HG02678 (cell line): Measurements from ENCODE around the gene CDKAL1.
"Not testable (repeated sequence)": the region's sequence is repeated elsewhere in the genome, so short reads cannot be mapped to it uniquely, and the experiment has no call there.

Experiments
- ATAC-seq: cut with Tn5 transposase; IDR thresholded peaks from one replicate; pipeline ENCODE4 v1.9.1; 2021; ENCODE audit warnings: mild to moderate bottlenecking, moderate library complexity; ENCODE audit not compliant: unreplicated experiment

The CDKAL1 gene

DNA sequence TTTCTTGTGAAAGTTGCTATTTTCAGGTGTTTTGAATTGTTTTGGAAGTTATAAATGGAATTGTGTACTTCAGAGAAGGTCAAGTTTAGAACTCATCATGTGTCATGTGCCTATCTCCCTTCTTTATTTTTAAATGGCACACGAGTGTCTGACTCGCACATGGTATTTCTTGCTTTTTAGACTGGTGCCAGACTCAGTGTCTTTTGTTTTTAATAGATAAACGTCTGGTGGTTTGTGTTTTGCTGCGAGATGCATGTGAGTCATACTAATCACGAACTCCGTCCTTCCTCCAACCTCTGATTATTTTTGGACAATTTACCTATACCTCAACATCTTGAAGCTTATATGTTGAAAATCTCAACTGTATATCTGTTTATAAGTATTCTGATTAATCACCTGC, 292.1 kb downstream of the CDKAL1 start:
- no peak for ATAC-seq

- no peak for ATAC-seq
These were observed 293.5 kb downstream of the CDKAL1 start for GRCh38 chr6:20827798-20828197.

DNA sequence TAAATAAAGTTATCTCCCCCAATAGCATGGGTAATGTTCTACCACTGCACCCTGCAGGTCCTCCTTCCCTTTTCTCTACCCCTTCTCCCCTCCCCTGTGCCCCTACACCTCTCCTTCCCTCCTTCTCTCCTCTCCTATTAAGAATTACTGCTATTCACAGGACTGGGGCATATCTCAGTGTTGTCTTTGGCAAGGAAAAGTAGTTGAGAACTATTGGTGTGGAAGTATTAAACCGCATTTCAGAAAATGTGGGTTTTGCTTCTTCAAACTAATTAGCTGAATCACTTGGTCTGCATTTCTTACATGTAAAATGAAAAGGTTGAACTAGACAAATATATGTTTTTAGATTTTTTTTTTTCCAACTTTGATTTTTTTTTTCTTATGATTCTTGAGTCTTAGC, 296.3 kb downstream of the CDKAL1 start:
- ATAC-seq: no peak

DNA sequence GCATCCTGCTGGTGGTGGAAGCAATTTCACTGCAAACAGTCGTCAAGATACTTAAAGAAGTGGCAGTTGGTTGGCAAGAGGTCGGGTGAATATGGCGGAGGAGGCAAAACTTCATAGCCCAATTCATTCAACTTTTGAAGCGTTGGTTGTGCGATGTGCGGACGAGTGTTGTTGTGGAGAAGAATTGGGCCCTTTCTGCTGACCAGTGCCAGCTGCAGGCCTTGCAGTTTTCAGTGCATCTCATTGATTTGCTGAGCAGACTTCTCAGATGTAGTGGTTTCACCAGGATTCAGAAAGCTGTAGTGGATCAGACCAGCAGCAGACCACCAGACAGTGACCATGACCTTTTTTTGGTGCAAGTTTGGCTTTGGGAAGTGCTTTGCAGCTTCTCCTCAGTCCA, 297.0 kb downstream of the CDKAL1 start:
- not testable (repeated sequence) for ATAC-seq

DNA sequence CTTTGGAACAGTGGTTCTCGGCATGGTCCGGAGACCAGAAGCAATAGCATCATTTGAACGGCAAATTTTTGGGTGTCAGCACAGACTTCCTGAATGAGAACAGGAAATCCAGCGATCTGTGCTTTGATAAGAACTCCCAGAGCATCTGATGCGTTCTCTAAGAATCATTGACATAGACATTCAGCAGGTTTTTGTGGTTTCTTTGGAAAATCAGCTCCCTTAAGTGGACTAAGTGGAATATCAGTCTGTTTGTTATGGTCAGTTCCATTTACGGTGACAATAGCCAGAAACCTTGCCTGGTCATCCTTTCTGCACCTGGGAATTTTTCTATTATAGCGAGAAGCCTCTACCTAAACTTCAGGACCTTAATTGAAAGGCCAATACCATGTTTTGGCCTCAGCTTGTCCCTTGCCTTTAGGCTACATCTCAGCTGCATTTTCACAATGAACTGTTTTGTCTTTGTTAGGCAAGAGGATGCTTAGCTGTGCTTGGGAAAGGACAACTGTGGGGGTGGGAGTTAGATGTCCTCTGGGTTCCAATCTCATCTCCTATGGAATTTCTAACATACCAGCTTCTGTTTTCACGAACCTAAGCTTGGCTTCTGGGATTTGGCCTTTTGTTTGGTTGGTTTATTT, 299.7 kb downstream of the CDKAL1 start:
- no peak for ATAC-seq

DNA sequence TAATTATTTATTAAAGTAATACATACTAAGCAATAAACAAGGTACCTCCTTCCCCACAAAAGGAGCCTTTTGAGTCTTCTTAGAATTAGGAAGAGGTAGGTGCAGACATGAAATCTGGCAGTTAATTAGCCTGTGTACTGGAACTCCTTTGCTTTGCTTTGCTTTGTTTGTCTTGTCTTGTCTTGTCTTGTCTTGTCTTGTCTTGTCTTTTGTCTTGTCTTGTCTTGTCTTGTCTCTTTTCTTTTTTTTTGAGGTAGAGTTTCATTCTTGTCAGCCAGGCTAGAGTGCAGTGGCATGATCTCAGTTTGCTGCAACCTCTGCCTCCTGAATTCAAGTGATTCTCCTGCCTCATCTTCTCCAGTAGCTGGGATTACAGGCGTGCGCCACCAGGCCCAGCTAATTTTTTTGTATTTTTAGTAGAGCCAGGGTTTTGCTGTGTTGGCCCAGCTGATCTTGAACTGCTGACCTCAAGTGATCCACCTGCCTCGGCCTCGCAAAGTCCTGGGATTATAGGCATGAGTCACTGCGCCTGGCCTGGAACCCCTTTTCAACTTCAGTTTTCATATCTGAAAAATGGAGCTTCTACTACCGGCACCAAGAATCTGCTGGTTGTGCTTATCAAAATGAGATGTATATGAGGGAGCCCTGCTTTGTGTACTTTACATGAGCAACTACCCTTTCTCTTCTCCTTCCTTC, 301.2 kb downstream of the CDKAL1 start:
- ATAC-seq: no peak

DNA sequence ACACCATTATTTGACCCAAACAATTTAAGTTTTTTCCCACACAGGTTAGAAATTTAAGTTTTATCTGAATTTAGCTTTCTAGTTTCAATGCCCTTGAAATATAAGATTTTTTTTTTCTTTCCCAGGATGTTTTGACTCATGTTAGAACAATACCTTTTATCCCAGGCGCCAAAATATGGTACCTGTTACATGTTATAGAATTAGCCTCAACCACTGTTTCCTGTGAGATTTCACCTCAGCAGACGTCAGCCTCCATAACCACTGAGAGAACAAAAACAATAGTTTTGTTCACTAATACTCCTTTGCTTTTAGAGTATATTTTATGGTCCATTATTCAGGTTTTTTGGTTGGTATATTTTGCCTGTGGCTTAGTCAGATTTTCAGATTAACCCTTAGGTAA, 302.9 kb downstream of the CDKAL1 start:
- no peak for ATAC-seq

DNA sequence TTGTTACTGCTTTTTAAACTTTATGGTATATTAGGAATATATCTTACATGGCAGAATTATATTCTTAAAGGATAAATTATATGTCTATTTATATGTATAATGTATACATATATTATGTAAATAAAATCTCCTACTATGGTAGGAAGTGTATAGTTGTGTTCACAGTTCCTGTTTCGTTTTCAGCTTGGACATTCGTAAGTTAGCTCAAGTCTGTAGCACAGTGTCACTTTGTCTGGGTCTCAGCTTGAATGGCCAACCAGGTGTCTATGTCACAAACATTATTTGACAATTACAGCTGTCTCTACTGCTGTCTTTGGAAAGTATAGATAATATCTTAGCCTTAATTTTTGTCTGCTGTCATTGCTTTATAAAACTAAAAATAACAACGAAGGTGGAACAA, 303.9 kb downstream of the CDKAL1 start:
- ATAC-seq: no peak

DNA sequence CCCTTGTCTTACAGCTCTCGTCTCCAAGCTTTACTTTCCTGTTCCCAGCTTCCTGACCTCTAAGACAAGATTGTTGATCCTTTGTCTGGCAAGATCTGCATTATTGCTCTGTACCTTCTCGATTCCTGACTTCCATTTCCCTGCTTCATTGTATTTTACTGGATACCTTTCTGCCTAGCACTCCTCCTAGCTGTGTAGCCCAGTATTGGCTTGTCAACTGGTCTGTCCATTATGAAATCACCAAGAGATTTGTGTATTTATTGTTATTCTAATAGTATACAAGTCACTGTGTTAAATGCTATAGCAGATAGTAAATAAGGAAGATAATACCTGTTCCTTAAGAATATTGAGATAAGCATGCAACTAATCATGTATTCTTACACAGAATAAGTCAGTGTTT, 305.4 kb downstream of the CDKAL1 start:
- ATAC-seq: no peak

- no peak for ATAC-seq
These were observed 306.4 kb downstream of the CDKAL1 start for GRCh38 chr6:20840675-20841074.

DNA sequence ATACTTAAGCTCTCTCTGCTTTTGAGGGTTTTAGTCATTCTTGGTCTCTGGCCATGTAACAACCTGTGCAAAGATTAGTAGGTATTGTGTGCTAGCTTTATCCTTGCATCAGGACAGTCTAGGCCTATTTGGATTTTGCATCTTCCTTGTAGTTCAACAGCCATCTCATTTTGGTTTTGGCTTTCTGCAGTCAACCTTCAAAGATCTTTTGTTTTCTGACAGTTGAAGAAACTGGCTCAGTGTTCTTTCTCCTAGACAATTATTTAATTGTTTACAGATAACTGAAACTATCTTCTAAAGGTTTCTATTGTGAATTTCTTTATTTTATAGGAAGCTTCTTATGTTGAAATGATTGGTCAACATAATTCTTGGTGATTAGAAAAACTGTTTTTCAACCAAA, 307.5 kb downstream of the CDKAL1 start:
- ATAC-seq: no peak

DNA sequence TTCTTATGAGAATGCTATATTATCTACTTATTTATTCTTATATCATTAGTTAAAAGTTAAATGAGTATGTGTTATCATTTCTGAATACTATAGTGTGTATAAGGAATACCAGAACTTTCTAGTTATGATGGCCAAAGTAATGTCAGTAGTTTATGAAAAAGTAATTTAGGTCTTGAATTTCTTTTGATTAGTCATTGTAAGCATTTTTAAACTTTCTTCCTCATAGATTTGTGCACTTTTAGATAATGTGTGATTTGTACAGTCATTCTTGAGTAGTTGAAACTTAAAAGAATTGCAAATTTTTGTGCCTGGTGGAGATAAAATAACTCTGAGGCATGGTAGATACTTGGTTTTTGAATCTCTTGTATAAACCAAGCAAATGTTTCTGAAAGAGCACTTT, 311.3 kb downstream of the CDKAL1 start:
- no peak for ATAC-seq

GRCh38 chr6:20846602-20847028, 312.4 kb downstream of the CDKAL1 start:
- ATAC-seq: peak; percentile 61

DNA sequence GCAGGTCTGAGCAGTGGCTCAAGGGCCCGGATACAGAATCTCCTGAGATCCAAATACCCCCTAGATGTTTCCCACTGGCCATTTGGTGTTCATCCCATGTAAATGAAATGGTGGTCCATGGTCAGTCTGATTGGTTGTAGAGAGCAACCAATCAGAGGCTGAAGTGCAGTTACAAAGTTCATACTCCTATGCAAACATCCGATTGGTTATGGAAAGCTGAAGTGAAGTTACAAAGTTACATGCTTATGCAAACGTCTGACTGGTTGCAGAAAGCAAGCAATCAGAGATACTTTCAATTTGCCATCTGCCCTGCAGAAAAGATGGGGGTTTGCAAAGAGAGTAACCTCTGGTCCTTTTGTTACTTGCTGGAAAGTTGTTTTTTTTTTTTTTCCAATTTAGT, 313.6 kb downstream of the CDKAL1 start:
- no peak for ATAC-seq

- ATAC-seq: no peak
These were observed 316.6 kb downstream of the CDKAL1 start for GRCh38 chr6:20850686-20851416.

- no peak for ATAC-seq
These were observed 317.5 kb downstream of the CDKAL1 start for GRCh38 chr6:20851795-20852194.

DNA sequence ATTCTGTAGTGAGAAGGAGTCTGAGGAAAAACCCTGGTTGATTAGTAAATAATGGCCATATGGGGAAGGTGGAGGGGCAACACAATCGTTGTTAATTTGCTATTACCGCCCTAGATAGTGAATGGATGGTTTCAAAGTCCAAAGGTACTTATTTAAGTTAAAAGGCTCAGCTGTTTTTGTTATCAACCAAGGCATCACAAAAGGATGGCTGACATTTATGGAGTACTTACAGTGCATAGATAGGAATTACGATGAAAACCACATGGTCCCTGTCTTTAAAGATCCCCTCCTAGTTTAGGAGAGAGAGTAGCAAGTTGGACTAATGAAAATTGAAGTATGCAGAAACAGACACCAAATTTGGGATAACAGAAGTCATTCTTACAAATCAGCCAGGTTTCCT, 319.6 kb downstream of the CDKAL1 start:
- ATAC-seq: no peak

GRCh38 chr6:20856681-20857288, 322.5 kb downstream of the CDKAL1 start:
- no peak for ATAC-seq

GRCh38 chr6:20861481-20861880, 327.2 kb downstream of the CDKAL1 start:
- ATAC-seq: no peak

GRCh38 chr6:20866036-20866435, 331.8 kb downstream of the CDKAL1 start:
- ATAC-seq: no peak

GRCh38 chr6:20866935-20867703, 332.9 kb downstream of the CDKAL1 start:
- no peak for ATAC-seq
